SU-DHL-6 (cell line): Measurements from ENCODE around the gene C15orf40.

ENCODE experiments used
- EZH2phosphoT487 ChIP-seq: fragments of 200-600 bp; sonication (generic), shearing (Covaris generic); conservative IDR thresholded peaks from 2 replicates; pipeline ENCODE4 v1.6.1; 2018; ENCODE audit warnings: mild to moderate bottlenecking, antibody characterized with exemption, low read length, moderate library complexity, mixed read lengths
- TF ChIP-seq, protein P1 (sequence below): fragments of 200-600 bp; sonication (generic); IDR thresholded peaks from one replicate; pipeline ENCODE4 v1.5.1; 2017; ENCODE audit warnings: antibody characterized with exemption, mild to moderate bottlenecking, low read length, moderate library complexity; ENCODE audit not compliant: insufficient read depth, poor library complexity, severe bottlenecking

- TF ChIP-seq, protein P1, sequence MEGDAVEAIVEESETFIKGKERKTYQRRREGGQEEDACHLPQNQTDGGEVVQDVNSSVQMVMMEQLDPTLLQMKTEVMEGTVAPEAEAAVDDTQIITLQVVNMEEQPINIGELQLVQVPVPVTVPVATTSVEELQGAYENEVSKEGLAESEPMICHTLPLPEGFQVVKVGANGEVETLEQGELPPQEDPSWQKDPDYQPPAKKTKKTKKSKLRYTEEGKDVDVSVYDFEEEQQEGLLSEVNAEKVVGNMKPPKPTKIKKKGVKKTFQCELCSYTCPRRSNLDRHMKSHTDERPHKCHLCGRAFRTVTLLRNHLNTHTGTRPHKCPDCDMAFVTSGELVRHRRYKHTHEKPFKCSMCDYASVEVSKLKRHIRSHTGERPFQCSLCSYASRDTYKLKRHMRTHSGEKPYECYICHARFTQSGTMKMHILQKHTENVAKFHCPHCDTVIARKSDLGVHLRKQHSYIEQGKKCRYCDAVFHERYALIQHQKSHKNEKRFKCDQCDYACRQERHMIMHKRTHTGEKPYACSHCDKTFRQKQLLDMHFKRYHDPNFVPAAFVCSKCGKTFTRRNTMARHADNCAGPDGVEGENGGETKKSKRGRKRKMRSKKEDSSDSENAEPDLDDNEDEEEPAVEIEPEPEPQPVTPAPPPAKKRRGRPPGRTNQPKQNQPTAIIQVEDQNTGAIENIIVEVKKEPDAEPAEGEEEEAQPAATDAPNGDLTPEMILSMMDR, result no peak
- no peak for TF ChIP-seq EZH2phosphoT487
These were observed 15.5 kb downstream of the C15orf40 start for GRCh38 chr15:82995938-82996337.
